ENCODE results near the gene SOX5.

- no peak for TF ChIP-seq CTCF (IDR thresholded peaks at IDR 0.05 in 4 of 5, conservative IDR thresholded peaks at IDR 0.05 in 1 of 5)
- TF ChIP-seq POLR2A (IDR thresholded peaks at IDR 0.05) = no peak
These were observed 11.0 kb downstream of the SOX5 start for GRCh38 chr12:23938422-23938821.

All from gastrocnemius medialis (tissue), 4 donors.